Mesendoderm (in vitro differentiated cells): ENCODE data around the gene PCTP.

Experiments used
- DNase-seq: peaks from one replicate; pipeline ENCODE4 v3.0.0; 2013
- H2AK5ac ChIP-seq: 2 replicates; pipeline ENCODE4 v1.6.1; 2013; ENCODE audit warnings: low read length, inconsistent platforms
- H2BK120ac ChIP-seq: 2 replicates; pipeline ENCODE4 v1.6.1; 2013; ENCODE audit warnings: low read depth, mild to moderate bottlenecking, low read length, moderate library complexity, mixed read lengths
- H2BK15ac ChIP-seq: replicated peaks from 2 replicates; pipeline ENCODE4 v1.6.1; 2013; ENCODE audit warnings: low read depth, mild to moderate bottlenecking, moderate library complexity
- H2BK5ac ChIP-seq: 2 replicates; pipeline ENCODE4 v1.6.1; 2013; ENCODE audit warnings: low read length, inconsistent platforms
- H3K18ac ChIP-seq: 2 replicates; pipeline ENCODE4 v1.6.1; 2013; ENCODE audit warnings: mild to moderate bottlenecking, low read length, mixed read lengths
- H3K23ac ChIP-seq: one replicate; pipeline ENCODE4 v1.6.1; 2013; ENCODE audit warnings: low read length
- H3K27ac ChIP-seq: 2 replicates; pipeline ENCODE4 v1.5.1; 2013; ENCODE audit warnings: low read depth, mild to moderate bottlenecking, inconsistent platforms, low read length, moderate library complexity
- H3K27me3 ChIP-seq: 2 replicates; pipeline ENCODE4 v1.6.1; 2013; ENCODE audit warnings: low read length, control low read depth, mild to moderate bottlenecking, inconsistent platforms; ENCODE audit not compliant: insufficient read depth, poor library complexity
- H3K36me3 ChIP-seq: 2 replicates; pipeline ENCODE4 v1.6.1; 2013; ENCODE audit warnings: low read length, inconsistent platforms; ENCODE audit not compliant: control insufficient read depth, insufficient read depth
- H3K4ac ChIP-seq: one replicate; pipeline ENCODE4 v1.6.1; 2013; ENCODE audit warnings: low read depth, mild to moderate bottlenecking, low read length, moderate library complexity
- H3K4me1 ChIP-seq: 2 replicates; pipeline ENCODE4 v1.6.1; 2013; ENCODE audit warnings: low read depth, low read length, inconsistent platforms; ENCODE audit not compliant: control insufficient read depth
- H3K4me2 ChIP-seq: 2 replicates; pipeline ENCODE4 v1.6.1; 2013; ENCODE audit warnings: low read length
- H3K4me3 ChIP-seq: 2 replicates; pipeline ENCODE4 v1.5.1; 2013; ENCODE audit warnings: mild to moderate bottlenecking, low read length
- H3K56ac ChIP-seq: one replicate; pipeline ENCODE4 v1.6.1; 2013; ENCODE audit warnings: low read length
- H3K79me1 ChIP-seq: 2 replicates; pipeline ENCODE4 v1.6.1; 2013; ENCODE audit warnings: low read length, inconsistent platforms
- H3K79me2 ChIP-seq: 2 replicates; pipeline ENCODE4 v1.6.1; 2013; ENCODE audit warnings: mild to moderate bottlenecking, low read length; ENCODE audit not compliant: control insufficient read depth, insufficient read depth
- H3K9ac ChIP-seq: 2 replicates; pipeline ENCODE4 v1.6.1; 2013; ENCODE audit warnings: low read length, inconsistent platforms
- H4K5ac ChIP-seq: one replicate; pipeline ENCODE4 v1.6.1; 2013; ENCODE audit warnings: low read length
- H4K8ac ChIP-seq: one replicate; pipeline ENCODE4 v1.6.1; 2013; ENCODE audit warnings: low read depth, mild to moderate bottlenecking, control low read depth, low read length, moderate library complexity
- WGBS: extraction: QIAGEN DNeasy Blood & Tissue Kit; methylation state at CpG from one replicate; pipeline ENCODE4 v1.1.7; 2013; ENCODE audit warnings: low lambda C conversion rate, missing lambda C conversion rate; ENCODE audit not compliant: insufficient coverage; ENCODE audit errors: extremely low coverage; 5-methylcytosine and 5-hydroxymethylcytosine counted together

PCTP gene

GRCh38 chr17:55813944-55814343 is 63.1 kb downstream of the PCTP start:
- H2BK5ac ChIP-seq: no peak overlapping the region
- no peaks in the 10 kb centered on the region for H3K79me2 ChIP-seq
- H3K4ac ChIP-seq: no peak overlapping the region
- no CpG with 5 or more reads among the region's 3 CpGs for WGBS
- no peak overlapping the region for H2AK5ac ChIP-seq
- H4K5ac ChIP-seq: no peak overlapping the region
- no peak overlapping the region for H3K56ac ChIP-seq
- no peaks in the 10 kb centered on the region for H3K4me1 ChIP-seq
- no peak overlapping the region for H4K8ac ChIP-seq
- H3K27ac ChIP-seq: no peak overlapping the region
- H3K79me1 ChIP-seq: no peaks in the 10 kb centered on the region
- no peak for DNase-seq
- H3K27me3 ChIP-seq: no peaks in the 10 kb centered on the region
- no peak overlapping the region for H3K18ac ChIP-seq
- no peak overlapping the region for H3K9ac ChIP-seq
- no peak overlapping the region for H3K4me3 ChIP-seq
- H3K4me2 ChIP-seq: no peak overlapping the region
- H3K36me3 ChIP-seq: no peaks in the 10 kb centered on the region
- H2BK15ac ChIP-seq: no peak overlapping the region
- H3K23ac ChIP-seq: no peak overlapping the region
- H2BK120ac ChIP-seq: no peak overlapping the region

GRCh38 chr17:55814377-55814776 is 63.5 kb downstream of the PCTP start:
- H3K4me1 ChIP-seq: no peaks in the 10 kb centered on the region
- H3K56ac ChIP-seq: no peak overlapping the region
- H3K23ac ChIP-seq: no peak overlapping the region
- H3K18ac ChIP-seq: no peak overlapping the region
- H3K27ac ChIP-seq: no peak overlapping the region
- H2BK15ac ChIP-seq: no peak overlapping the region
- H4K5ac ChIP-seq: no peak overlapping the region
- no peak overlapping the region for H3K4ac ChIP-seq
- H2AK5ac ChIP-seq: no peak overlapping the region
- H2BK5ac ChIP-seq: no peak overlapping the region
- H3K4me2 ChIP-seq: no peak overlapping the region
- no CpG with 5 or more reads among the region's 6 CpGs for WGBS
- no peak overlapping the region for H2BK120ac ChIP-seq
- H3K36me3 ChIP-seq: no peaks in the 10 kb centered on the region
- H3K79me2 ChIP-seq: no peaks in the 10 kb centered on the region
- H3K9ac ChIP-seq: no peak overlapping the region
- H3K27me3 ChIP-seq: no peaks in the 10 kb centered on the region
- no peak for DNase-seq
- no peaks in the 10 kb centered on the region for H3K79me1 ChIP-seq
- H3K4me3 ChIP-seq: no peak overlapping the region
- no peak overlapping the region for H4K8ac ChIP-seq

GRCh38 chr17:55816532-55817396 is 65.9 kb downstream of the PCTP start:
- H3K18ac ChIP-seq: no peak overlapping the region
- no peak for DNase-seq
- H3K23ac ChIP-seq: no peak overlapping the region
- WGBS: no CpG with 5 or more reads among the region's 8 CpGs
- H2BK15ac ChIP-seq: no peak overlapping the region
- no peaks in the 10 kb centered on the region for H3K4me1 ChIP-seq
- no peak overlapping the region for H3K4ac ChIP-seq
- no peak overlapping the region for H3K4me3 ChIP-seq
- H3K79me1 ChIP-seq: no peaks in the 10 kb centered on the region
- no peak overlapping the region for H4K5ac ChIP-seq
- H2BK120ac ChIP-seq: no peak overlapping the region
- H4K8ac ChIP-seq: no peak overlapping the region
- H2BK5ac ChIP-seq: no peak overlapping the region
- no peak overlapping the region for H3K9ac ChIP-seq
- H3K79me2 ChIP-seq: no peaks in the 10 kb centered on the region
- no peak overlapping the region for H3K56ac ChIP-seq
- no peak overlapping the region for H2AK5ac ChIP-seq
- no peaks in the 10 kb centered on the region for H3K36me3 ChIP-seq
- no peak overlapping the region for H3K27ac ChIP-seq
- H3K27me3 ChIP-seq: no peaks in the 10 kb centered on the region
- H3K4me2 ChIP-seq: no peak overlapping the region

- H3K4ac ChIP-seq: no peak overlapping the region
- no peak overlapping the region for H4K5ac ChIP-seq
- no peak overlapping the region for H2AK5ac ChIP-seq
- H3K9ac ChIP-seq: no peak overlapping the region
- H3K56ac ChIP-seq: no peak overlapping the region
- no peak overlapping the region for H4K8ac ChIP-seq
- H3K18ac ChIP-seq: no peak overlapping the region
- H3K27me3 ChIP-seq: no peaks in the 10 kb centered on the region
- no peaks in the 10 kb centered on the region for H3K79me1 ChIP-seq
- H3K4me2 ChIP-seq: no peak overlapping the region
- no peak overlapping the region for H2BK5ac ChIP-seq
- no peak overlapping the region for H3K4me3 ChIP-seq
- H3K23ac ChIP-seq: no peak overlapping the region
- no CpG with 5 or more reads among the region's 1 CpG for WGBS
- H3K79me2 ChIP-seq: no peaks in the 10 kb centered on the region
- H3K27ac ChIP-seq: no peak overlapping the region
- no peak overlapping the region for H2BK120ac ChIP-seq
- H2BK15ac ChIP-seq: no peak overlapping the region
- no peak for DNase-seq
- H3K36me3 ChIP-seq: no peaks in the 10 kb centered on the region
- no peaks in the 10 kb centered on the region for H3K4me1 ChIP-seq
Observed at GRCh38 chr17:55817397-55817709, 66.5 kb downstream of the PCTP start.

- Histone ChIP-seq H2BK5ac (no peak overlapping the region), H4K8ac (no peak overlapping the region), H3K18ac (no peak overlapping the region)
Observed at GRCh38 chr17:55818026-55818425, 67.2 kb downstream of the PCTP start.

More at GRCh38 chr17:55818026-55818425, 67.2 kb downstream of the PCTP start:
- Histone ChIP-seq H2BK15ac (no peak overlapping the region), H2AK5ac (no peak overlapping the region), H3K36me3 (no peaks in the 10 kb centered on the region), H3K56ac (no peak overlapping the region), H3K4me1 (no peaks in the 10 kb centered on the region), H3K4ac (no peak overlapping the region), H3K23ac (no peak overlapping the region), H3K4me2 (no peak overlapping the region), H3K27ac (no peak overlapping the region), H4K5ac (no peak overlapping the region), H3K79me2 (no peaks in the 10 kb centered on the region), H3K4me3 (no peak overlapping the region), H3K27me3 (no peaks in the 10 kb centered on the region), H3K9ac (no peak overlapping the region), H2BK120ac (no peak overlapping the region), H3K79me1 (no peaks in the 10 kb centered on the region)
- WGBS: no CpG with 5 or more reads among the region's 3 CpGs
- DNase-seq: no peak
